ENCODE data around the gene HCRT.

GRCh38 chr17:42171831-42172230, 13.4 kb downstream of the HCRT start:
- TF ChIP-seq, protein P1, sequence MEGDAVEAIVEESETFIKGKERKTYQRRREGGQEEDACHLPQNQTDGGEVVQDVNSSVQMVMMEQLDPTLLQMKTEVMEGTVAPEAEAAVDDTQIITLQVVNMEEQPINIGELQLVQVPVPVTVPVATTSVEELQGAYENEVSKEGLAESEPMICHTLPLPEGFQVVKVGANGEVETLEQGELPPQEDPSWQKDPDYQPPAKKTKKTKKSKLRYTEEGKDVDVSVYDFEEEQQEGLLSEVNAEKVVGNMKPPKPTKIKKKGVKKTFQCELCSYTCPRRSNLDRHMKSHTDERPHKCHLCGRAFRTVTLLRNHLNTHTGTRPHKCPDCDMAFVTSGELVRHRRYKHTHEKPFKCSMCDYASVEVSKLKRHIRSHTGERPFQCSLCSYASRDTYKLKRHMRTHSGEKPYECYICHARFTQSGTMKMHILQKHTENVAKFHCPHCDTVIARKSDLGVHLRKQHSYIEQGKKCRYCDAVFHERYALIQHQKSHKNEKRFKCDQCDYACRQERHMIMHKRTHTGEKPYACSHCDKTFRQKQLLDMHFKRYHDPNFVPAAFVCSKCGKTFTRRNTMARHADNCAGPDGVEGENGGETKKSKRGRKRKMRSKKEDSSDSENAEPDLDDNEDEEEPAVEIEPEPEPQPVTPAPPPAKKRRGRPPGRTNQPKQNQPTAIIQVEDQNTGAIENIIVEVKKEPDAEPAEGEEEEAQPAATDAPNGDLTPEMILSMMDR (IDR thresholded peaks at IDR 0.05), result no peak
- no peak for TF ChIP-seq EP300 (IDR thresholded peaks at IDR 0.05)
- TF ChIP-seq POLR2A (IDR thresholded peaks at IDR 0.05), result no peak
